Nephron (organoid): ENCODE data around the gene LRP8.

Source experiments
- H3K27ac Mint-ChIP-seq, 3 experiments: 2 replicates each; pipeline ENCODE4 v1.8.0; 2020; ENCODE audit warnings: mixed read lengths in 3 of 3, mild to moderate bottlenecking in 2 of 3, moderate library complexity in 1 of 3
- H3K27me3 Mint-ChIP-seq: 2 replicates; pipeline ENCODE4 v1.8.0; 2021; ENCODE audit warnings: low read depth, mild to moderate bottlenecking, moderate library complexity, mixed read lengths
- H3K36me3 Mint-ChIP-seq: 2 replicates; pipeline ENCODE4 v1.8.0; 2020; ENCODE audit warnings: low read depth, mixed read lengths
- H3K4me1 Mint-ChIP-seq: 2 replicates; pipeline ENCODE4 v1.8.0; 2020; ENCODE audit warnings: mixed read lengths
- H3K4me3 Mint-ChIP-seq, 3 experiments: 2 replicates each; pipeline ENCODE4 v1.8.0; 2020; ENCODE audit warnings: mild to moderate bottlenecking in 3 of 3, mixed read lengths in 3 of 3, moderate library complexity in 2 of 3
- H3K9me3 Mint-ChIP-seq: 2 replicates; pipeline ENCODE4 v1.8.0; 2020; ENCODE audit warnings: mixed read lengths
- TF ChIP-seq, protein P1 (sequence below), 3 experiments: fragments of 200-600 bp; sonication (generic); IDR thresholded peaks; one replicate each; pipeline ENCODE4 v1.5.0; 2021; ENCODE audit warnings: antibody characterized with exemption in 3 of 3; ENCODE audit not compliant: unreplicated experiment in 3 of 3

Gene LRP8

DNA sequence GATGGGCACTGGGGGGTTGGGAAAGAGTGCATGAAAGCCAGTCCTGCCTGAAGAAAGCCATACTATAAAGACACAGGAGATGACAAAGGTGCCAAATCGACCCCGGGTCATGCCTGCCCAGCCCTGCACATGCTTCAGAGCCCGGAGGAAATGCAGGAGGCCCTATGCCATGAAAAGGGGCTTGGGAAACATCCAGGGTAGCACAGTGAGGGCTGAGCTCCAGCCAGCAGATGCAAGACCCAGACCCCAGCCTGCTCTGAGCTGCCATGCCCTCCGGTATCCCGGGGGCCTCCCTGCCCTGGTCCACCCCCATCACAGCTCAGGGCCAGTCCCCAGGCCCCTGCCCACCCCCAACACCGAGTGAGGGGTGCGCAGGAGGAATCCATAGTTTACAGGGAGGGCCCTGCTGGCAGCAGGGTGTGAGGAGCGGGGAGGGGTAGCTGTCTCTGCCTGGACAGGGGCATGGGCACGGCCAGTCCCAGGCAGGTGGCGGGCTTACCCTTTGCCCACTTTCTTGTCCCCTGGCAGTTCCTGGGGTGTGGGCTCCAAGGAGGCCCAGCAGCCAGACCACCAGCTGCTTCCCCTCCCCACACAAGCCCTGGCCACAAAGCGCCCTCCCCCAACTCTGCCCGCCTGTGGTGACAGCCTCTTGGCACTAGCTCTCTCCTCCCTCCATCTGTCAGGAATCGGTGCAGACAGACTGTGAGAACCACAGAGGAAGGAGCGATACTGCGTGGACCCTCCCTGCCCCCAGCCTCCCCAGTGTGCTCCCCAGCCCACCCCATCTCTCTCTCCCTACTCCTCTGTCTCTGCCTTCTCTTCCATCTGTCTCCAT is 16.8 kb downstream of the LRP8 start:
- H3K9me3 Mint-ChIP-seq: no peaks in the 10 kb centered on the region
- no peaks in the 10 kb centered on the region for H3K36me3 Mint-ChIP-seq
- peaks cover 14% of the 10 kb centered on the region for H3K27me3 Mint-ChIP-seq
- H3K4me3 Mint-ChIP-seq: no peak overlapping the region
- peaks cover 47% of the 10 kb centered on the region for H3K4me1 Mint-ChIP-seq
- peak overlapping the region in 1 of 3 experiments; percentile 53 for H3K27ac Mint-ChIP-seq
- TF ChIP-seq, protein P1, sequence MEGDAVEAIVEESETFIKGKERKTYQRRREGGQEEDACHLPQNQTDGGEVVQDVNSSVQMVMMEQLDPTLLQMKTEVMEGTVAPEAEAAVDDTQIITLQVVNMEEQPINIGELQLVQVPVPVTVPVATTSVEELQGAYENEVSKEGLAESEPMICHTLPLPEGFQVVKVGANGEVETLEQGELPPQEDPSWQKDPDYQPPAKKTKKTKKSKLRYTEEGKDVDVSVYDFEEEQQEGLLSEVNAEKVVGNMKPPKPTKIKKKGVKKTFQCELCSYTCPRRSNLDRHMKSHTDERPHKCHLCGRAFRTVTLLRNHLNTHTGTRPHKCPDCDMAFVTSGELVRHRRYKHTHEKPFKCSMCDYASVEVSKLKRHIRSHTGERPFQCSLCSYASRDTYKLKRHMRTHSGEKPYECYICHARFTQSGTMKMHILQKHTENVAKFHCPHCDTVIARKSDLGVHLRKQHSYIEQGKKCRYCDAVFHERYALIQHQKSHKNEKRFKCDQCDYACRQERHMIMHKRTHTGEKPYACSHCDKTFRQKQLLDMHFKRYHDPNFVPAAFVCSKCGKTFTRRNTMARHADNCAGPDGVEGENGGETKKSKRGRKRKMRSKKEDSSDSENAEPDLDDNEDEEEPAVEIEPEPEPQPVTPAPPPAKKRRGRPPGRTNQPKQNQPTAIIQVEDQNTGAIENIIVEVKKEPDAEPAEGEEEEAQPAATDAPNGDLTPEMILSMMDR (IDR thresholded peaks at IDR 0.05; ENCODE audit: unreplicated experiment in 3 of 3): no peak

DNA sequence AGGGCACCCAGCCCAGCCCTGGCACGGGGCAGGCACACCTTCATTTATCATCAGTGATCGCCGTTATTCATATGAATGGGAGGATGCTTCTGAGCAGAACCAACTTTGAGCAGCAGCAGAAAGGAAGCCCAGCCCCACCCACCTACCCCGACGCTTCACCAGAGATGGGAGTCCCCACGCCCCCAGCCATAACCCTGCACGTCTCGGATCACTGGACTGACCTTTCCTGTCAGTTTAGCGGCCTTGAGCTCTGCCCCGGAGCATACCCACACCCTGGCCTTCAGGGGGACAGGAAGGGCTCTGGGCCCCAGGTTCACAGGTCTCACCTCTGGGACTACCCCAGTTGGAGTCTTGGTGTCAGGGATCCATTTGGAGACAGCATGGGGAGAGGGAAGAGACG is 18.1 kb downstream of the LRP8 start:
- Mint-ChIP-seq H3K27me3 (peaks cover 14% of the 10 kb centered on the region), H3K9me3 (no peaks in the 10 kb centered on the region), H3K27ac (no peak overlapping the region), H3K4me3 (no peak overlapping the region), H3K4me1 (peaks cover 45% of the 10 kb centered on the region), H3K36me3 (no peaks in the 10 kb centered on the region)
- TF ChIP-seq, protein P1 (IDR thresholded peaks at IDR 0.05; ENCODE audit: unreplicated experiment in 3 of 3): no peak

GRCh38 chr1:53308506-53308905 is 19.4 kb downstream of the LRP8 start:
- H3K4me1 Mint-ChIP-seq: peaks cover 44% of the 10 kb centered on the region
- no peaks in the 10 kb centered on the region for H3K36me3 Mint-ChIP-seq
- TF ChIP-seq, protein P1 (IDR thresholded peaks at IDR 0.05; ENCODE audit: unreplicated experiment in 3 of 3): no peak
- H3K27ac Mint-ChIP-seq: peak overlapping the region; percentile 23 to 83 (median 73)
- peaks cover 7% of the 10 kb centered on the region for H3K27me3 Mint-ChIP-seq
- no peaks in the 10 kb centered on the region for H3K9me3 Mint-ChIP-seq
- no peak overlapping the region for H3K4me3 Mint-ChIP-seq

- H3K27ac Mint-ChIP-seq: peak overlapping the region; percentile 49 to 93 (median 86)
- H3K27me3 Mint-ChIP-seq: peaks cover 7% of the 10 kb centered on the region
- no peaks in the 10 kb centered on the region for H3K36me3 Mint-ChIP-seq
- H3K4me1 Mint-ChIP-seq: peaks cover 46% of the 10 kb centered on the region
- no peaks in the 10 kb centered on the region for H3K9me3 Mint-ChIP-seq
- no peak overlapping the region for H3K4me3 Mint-ChIP-seq
- TF ChIP-seq, protein P1 (IDR thresholded peaks at IDR 0.05; ENCODE audit: unreplicated experiment in 3 of 3): no peak
These were observed 20.8 kb downstream of the LRP8 start for GRCh38 chr1:53307037-53307436.

- Mint-ChIP-seq H3K4me1 (peaks cover 46% of the 10 kb centered on the region), H3K27me3 (peaks cover 3% of the 10 kb centered on the region), H3K36me3 (no peaks in the 10 kb centered on the region), H3K4me3 (no peak overlapping the region), H3K27ac (peak overlapping the region; percentile 40 to 86 (median 48)), H3K9me3 (no peaks in the 10 kb centered on the region)
- TF ChIP-seq, protein P1 (IDR thresholded peaks at IDR 0.05; ENCODE audit: unreplicated experiment in 3 of 3): no peak
These were observed 21.7 kb downstream of the LRP8 start for GRCh38 chr1:53306168-53306567.

GRCh38 chr1:53305650-53306049 is 22.2 kb downstream of the LRP8 start:
- no peaks in the 10 kb centered on the region for H3K36me3 Mint-ChIP-seq
- H3K9me3 Mint-ChIP-seq: no peaks in the 10 kb centered on the region
- H3K27ac Mint-ChIP-seq: peak overlapping the region in 2 of 3 experiments; percentile 40 to 86
- TF ChIP-seq, protein P1 (IDR thresholded peaks at IDR 0.05; ENCODE audit: unreplicated experiment in 3 of 3): no peak
- no peak overlapping the region for H3K4me3 Mint-ChIP-seq
- H3K4me1 Mint-ChIP-seq: peaks cover 46% of the 10 kb centered on the region
- H3K27me3 Mint-ChIP-seq: peaks cover 3% of the 10 kb centered on the region
